ENCODE data around the gene ETV6.
"Not testable (repeated sequence)": the region's sequence is repeated elsewhere in the genome, so short reads cannot be mapped to it uniquely, and the experiment has no call there.

The ETV6 gene

DNA sequence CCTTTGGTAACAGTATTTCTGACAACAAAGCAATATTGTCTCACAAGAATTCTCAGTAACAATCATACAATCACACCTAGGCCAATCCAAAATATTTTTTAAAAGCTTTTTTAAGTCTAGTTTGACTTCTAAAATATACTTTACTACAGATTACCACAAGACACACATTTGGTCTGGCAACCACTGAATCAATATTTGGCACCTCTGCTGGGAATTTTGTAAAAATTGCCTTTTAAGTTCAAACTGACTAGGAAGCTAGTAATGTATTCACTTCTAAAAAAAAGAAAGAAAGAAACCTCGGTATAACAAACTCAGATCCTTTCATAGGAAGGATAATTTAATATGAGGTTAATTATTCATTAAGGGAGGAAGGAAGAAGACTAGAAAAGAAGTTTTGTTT is 18.2 kb upstream of the ETV6 start:
- H3K4me3 Mint-ChIP-seq: no peak overlapping the region
- no peaks in the 10 kb centered on the region for H3K4me1 Mint-ChIP-seq (ENCODE audit: low read depth)
- no peak overlapping the region for H3K27ac Mint-ChIP-seq
- H3K27me3 Mint-ChIP-seq (ENCODE audit: low read depth): peaks cover 7% of the 10 kb centered on the region
- H3K9me3 Mint-ChIP-seq: no peaks in the 10 kb centered on the region
- H3K36me3 Mint-ChIP-seq (ENCODE audit: low read depth): no peaks in the 10 kb centered on the region
- no peak for DNase-seq (ENCODE audit: low spot score)

DNA sequence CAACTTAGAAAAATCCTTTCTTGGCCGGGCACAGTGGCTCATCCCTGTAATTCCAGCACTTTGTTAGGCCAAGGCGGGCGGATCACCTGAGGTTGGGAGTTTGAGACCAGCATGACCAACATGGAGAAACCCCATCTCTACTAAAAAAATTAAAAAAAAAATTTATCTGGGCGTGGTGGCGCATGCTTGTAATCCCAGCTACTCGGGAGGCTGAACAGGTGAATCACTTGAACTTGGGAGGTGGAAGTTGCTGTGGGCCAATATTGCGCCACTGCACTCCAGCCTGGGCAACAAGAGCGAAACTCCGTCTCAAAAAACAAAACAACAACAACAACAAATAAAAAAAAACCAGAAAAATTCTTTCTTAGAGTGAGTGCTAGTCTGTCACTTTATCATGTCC is 17.6 kb upstream of the ETV6 start:
- H3K4me1 Mint-ChIP-seq (ENCODE audit: low read depth); H3K27ac Mint-ChIP-seq; DNase-seq (ENCODE audit: low spot score); H3K27me3 Mint-ChIP-seq (ENCODE audit: low read depth); H3K9me3 Mint-ChIP-seq; H3K4me3 Mint-ChIP-seq; H3K36me3 Mint-ChIP-seq (ENCODE audit: low read depth): not testable (repeated sequence)

DNA sequence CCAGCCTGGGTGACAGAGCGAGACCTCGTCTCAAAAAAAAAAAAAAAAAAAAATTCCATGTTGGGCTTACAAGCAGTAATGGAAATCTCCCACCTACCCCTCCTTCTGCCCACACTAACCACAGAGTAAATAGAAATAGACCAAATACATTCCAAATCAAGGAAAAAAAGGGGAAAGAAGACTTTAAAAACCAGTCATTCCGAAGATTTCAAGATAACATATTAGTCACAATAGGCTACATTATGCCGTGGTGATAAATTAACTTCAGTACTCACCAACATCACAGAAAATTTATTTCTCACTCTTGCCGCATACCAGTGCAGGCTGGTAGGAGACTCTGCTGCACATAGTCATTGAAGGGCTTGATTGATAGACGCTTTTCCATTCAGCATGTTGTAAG is 15.5 kb upstream of the ETV6 start:
- no peaks in the 10 kb centered on the region for H3K36me3 Mint-ChIP-seq (ENCODE audit: low read depth)
- peaks cover 7% of the 10 kb centered on the region for H3K27me3 Mint-ChIP-seq (ENCODE audit: low read depth)
- H3K4me1 Mint-ChIP-seq (ENCODE audit: low read depth): no peaks in the 10 kb centered on the region
- no peak overlapping the region for H3K4me3 Mint-ChIP-seq
- DNase-seq (ENCODE audit: low spot score): no peak
- H3K9me3 Mint-ChIP-seq: no peaks in the 10 kb centered on the region
- no peak overlapping the region for H3K27ac Mint-ChIP-seq

DNA sequence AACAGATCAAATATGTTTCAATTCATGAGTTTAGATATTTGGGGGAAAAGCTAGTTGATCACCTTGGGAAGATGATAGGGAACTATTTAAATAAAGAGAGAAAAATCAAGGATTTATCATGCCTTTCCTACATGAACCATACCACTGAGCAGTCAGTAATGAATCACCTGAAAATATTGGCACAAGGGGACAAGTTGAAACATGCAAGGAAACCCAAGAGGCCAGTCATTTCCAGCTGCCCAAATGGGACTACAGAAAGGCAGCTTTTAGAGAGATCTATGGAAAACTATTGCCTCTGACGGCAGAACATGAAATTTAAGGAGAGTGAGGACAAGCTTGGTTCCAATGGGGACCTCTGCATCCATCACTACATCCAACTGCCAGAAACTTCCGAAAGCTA is 14.1 kb upstream of the ETV6 start:
- Mint-ChIP-seq H3K36me3 (ENCODE audit: low read depth) (no peaks in the 10 kb centered on the region), H3K4me1 (ENCODE audit: low read depth) (no peaks in the 10 kb centered on the region), H3K9me3 (no peaks in the 10 kb centered on the region), H3K4me3 (no peak overlapping the region), H3K27me3 (ENCODE audit: low read depth) (peaks cover 7% of the 10 kb centered on the region), H3K27ac (no peak overlapping the region)
- DNase-seq (ENCODE audit: low spot score): no peak

DNA sequence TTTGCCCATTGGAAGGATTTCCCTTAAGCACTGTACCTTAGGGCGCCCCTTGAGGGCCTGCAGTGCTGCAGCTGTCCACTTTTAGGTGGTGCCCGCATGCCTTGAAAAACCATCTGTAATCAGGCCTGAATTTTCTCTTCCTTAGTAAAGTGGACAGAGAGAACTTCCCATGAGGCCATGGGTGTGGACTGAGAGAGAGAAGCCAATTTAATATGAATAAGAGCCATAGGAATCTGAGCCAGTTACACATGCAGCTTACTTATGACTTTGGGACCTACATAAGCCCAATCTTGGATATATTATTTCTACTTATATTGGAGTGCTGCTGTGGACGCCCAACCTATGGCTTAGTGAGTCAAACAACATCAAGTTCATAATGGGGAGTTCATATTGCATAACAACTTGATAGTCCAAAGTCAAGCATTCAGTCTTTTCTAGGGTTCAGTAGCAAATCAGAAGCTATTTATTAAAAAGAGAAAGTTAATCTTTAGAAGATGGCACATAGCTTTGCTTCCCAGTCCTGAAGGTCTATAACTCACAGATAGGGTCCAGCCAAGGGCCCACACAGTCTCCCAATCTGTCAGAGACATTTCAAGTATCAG is 11.1 kb upstream of the ETV6 start:
- Mint-ChIP-seq H3K4me3 (no peak overlapping the region), H3K9me3 (no peaks in the 10 kb centered on the region), H3K27ac (no peak overlapping the region), H3K27me3 (ENCODE audit: low read depth) (peaks cover 1% of the 10 kb centered on the region), H3K36me3 (ENCODE audit: low read depth) (no peaks in the 10 kb centered on the region), H3K4me1 (ENCODE audit: low read depth) (no peaks in the 10 kb centered on the region)
- DNase-seq (ENCODE audit: low spot score): no peak

DNA sequence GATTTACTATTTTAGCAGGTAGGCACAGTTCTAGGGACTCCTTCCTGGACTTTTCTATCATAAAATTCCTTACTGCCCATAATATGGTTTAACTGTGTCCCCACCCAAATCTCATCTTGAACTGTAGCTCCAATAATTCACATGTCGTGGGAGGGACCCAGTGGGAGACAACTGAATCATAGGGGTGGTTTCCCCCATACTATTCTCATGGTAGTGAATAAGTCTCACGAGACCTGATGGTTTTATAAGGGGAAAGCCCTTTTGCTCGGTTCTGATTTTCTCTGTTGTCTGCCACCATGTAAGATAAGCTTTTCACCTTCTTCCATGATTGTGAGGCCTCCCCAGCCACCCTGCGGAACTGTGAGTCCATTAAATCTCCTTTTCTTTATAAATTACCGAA is 10.0 kb upstream of the ETV6 start:
- no peak for DNase-seq (ENCODE audit: low spot score)
- no peaks in the 10 kb centered on the region for H3K27me3 Mint-ChIP-seq (ENCODE audit: low read depth)
- H3K27ac Mint-ChIP-seq: no peak overlapping the region
- no peak overlapping the region for H3K4me3 Mint-ChIP-seq
- no peaks in the 10 kb centered on the region for H3K4me1 Mint-ChIP-seq (ENCODE audit: low read depth)
- no peaks in the 10 kb centered on the region for H3K36me3 Mint-ChIP-seq (ENCODE audit: low read depth)
- no peaks in the 10 kb centered on the region for H3K9me3 Mint-ChIP-seq

DNA sequence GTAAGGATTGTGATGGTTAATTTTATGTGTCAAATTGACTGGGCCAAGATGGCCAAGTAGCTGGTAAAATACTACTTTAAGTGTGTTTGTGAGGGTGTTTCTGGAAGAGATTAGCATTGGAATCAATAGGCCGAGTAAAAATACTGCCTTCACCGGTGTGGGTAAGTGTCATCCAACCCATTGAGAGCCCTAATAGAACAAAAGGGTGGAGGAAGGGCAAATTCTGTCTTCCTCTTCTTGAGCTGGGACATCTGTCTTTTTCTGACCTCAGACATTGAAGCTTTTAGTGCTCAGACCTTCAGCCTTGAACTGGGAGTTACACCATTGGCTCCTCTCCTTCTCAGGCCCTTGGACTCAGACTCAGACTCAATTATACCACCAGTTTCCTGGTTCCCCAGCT is 8.0 kb upstream of the ETV6 start:
- no peaks in the 10 kb centered on the region for H3K36me3 Mint-ChIP-seq (ENCODE audit: low read depth)
- H3K27me3 Mint-ChIP-seq (ENCODE audit: low read depth): peaks cover 2% of the 10 kb centered on the region
- no peak for DNase-seq (ENCODE audit: low spot score)
- H3K4me1 Mint-ChIP-seq (ENCODE audit: low read depth): no peaks in the 10 kb centered on the region
- no peaks in the 10 kb centered on the region for H3K9me3 Mint-ChIP-seq
- H3K27ac Mint-ChIP-seq: no peak overlapping the region
- no peak overlapping the region for H3K4me3 Mint-ChIP-seq

DNA sequence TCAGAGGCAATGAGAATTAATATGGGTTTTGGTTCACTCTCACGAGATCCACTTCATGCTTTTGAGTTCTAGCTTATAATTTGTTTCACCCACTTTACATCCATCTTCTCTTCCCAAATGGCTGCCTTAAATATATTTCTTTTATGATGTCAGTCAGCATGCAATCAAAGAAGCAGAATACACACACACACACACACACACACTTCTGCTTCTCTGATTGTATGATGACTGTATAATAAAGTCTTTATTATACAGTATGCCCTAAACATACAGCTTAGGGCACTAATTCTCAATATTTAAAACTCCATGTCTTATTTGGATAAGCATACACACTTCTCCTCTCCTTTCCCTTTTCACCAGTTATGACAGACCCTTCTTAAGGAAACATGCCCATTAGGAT is 6.7 kb upstream of the ETV6 start:
- no peak overlapping the region for H3K27ac Mint-ChIP-seq
- H3K4me1 Mint-ChIP-seq (ENCODE audit: low read depth): peaks cover 1% of the 10 kb centered on the region
- no peak overlapping the region for H3K4me3 Mint-ChIP-seq
- no peaks in the 10 kb centered on the region for H3K36me3 Mint-ChIP-seq (ENCODE audit: low read depth)
- peaks cover 4% of the 10 kb centered on the region for H3K27me3 Mint-ChIP-seq (ENCODE audit: low read depth)
- DNase-seq (ENCODE audit: low spot score): no peak
- no peaks in the 10 kb centered on the region for H3K9me3 Mint-ChIP-seq

DNA sequence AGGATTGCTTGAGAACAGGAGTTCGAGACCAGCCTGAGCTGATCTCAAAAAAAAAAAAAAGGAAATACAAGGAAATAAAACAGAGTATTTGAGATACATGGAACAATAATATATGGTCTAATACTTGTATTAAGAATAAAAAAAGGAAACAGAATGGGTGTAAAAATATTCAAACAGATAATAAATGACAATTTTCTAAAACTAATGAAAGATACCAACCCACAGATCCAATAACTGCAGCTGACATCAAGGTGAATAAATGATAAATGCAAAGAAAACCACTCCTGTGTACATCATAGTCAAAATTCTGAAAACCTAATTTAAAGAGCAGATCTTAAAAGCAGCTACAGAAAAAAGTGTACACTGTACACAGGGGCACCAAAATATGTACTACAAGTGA is 4.1 kb upstream of the ETV6 start:
- Mint-ChIP-seq H3K4me3 (no peak overlapping the region), H3K4me1 (ENCODE audit: low read depth) (peaks cover 4% of the 10 kb centered on the region), H3K27me3 (ENCODE audit: low read depth) (peaks cover 4% of the 10 kb centered on the region), H3K27ac (no peak overlapping the region), H3K9me3 (no peaks in the 10 kb centered on the region), H3K36me3 (ENCODE audit: low read depth) (peaks cover 2% of the 10 kb centered on the region)
- DNase-seq (ENCODE audit: low spot score): no peak

DNA sequence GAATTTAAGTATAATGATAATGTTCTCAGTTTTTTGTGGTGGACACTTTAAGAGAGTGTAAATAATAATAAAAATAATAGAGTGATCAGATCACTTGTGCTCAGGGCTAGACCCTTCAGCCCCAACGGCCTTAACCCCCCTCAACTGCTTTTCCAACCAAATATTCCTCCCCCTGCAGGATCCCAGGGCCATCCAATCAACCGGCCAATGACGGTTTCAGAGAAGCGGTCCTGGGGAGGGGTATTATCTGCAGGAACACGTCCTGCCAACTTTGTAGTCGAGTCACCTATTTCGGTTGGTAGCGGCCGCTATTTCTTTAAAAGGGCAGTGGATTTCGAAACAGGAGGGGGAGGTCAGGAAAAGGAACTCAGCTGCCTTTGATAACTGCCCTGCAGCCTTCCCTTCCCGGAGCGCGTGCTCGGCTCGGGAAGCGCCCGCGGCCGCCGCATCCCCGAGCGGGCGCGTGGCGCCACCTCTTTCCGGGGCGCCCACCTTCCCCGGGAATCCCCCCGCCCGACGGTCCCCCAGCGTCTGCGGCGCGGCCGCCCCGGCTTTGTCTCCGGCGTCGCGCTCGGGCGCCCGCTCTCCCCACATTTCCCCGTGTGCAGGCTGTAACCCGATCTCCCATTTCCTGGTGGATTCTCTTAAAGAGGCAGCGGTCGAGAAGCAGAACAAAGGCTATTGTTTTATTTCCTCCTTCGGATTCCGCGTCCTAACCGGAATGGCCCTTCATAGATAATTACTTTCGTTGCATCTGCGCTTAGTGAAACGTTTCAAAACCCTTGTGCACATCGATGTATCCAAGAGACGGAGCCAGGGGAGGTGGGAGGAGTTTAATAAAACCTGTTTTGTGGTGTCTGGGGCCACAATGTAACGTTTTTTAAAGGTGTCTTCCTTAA is 711 bp upstream of the ETV6 start:
- DNase-seq (ENCODE audit: low spot score): peak; percentile 68
- Mint-ChIP-seq H3K36me3 (ENCODE audit: low read depth) (peaks cover 2% of the 10 kb centered on the region), H3K9me3 (no peaks in the 10 kb centered on the region), H3K27me3 (ENCODE audit: low read depth) (peaks cover 4% of the 10 kb centered on the region), H3K4me1 (ENCODE audit: low read depth) (peaks cover 26% of the 10 kb centered on the region), H3K4me3 (peak overlapping the region; percentile 95), H3K27ac (peak overlapping the region; percentile 93)

DNA sequence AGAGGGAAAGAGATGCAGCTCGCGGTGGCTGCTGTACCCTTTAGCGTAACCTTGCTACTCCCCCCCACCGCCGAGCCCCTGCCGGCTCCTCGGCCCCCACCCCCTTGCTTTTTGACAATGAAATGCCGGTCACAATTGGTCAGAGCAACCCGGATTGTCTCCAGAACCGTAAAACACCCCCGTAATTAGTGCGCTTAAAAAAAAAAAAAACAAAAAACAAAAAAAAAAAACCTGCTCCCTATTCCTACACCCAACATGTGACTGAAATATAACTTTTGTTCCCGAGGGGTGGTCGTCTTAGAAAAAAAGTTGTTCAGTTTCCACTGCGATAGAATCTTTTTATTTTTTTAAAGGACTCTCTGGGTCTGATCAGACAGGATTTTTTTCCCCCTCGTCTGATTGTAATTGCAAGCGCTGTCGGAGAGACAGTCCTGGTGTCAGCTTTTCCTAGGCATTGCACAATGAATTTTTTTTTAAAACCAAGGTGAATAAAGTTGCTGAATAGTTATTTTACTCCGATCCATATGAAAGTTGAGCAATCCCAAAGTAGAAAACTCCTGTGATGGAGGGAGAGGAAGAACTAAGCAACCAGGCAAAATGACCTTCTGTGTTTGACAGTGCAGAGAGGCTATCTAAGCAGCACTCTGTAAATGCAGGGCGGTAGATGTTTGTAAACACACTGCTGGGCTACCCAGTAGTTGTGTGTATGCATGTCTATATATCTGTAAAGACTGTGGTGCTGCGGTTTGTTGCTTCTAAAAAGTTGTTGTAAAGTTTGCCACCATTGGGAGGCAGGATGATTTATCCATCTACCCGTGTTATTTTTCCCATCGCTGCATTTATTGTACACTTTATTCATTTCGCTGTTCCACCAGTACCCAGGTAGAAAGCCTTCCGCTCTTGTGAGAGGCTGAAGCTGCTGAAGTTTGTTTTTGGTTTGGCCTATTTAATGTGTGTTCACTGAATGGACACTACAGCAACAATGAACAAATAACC is 1.1 kb downstream of the ETV6 start:
- Mint-ChIP-seq H3K27ac (peak overlapping the region; percentile 96), H3K27me3 (ENCODE audit: low read depth) (peaks cover 4% of the 10 kb centered on the region), H3K4me1 (ENCODE audit: low read depth) (peaks cover 29% of the 10 kb centered on the region), H3K36me3 (ENCODE audit: low read depth) (peaks cover 2% of the 10 kb centered on the region), H3K9me3 (no peaks in the 10 kb centered on the region), H3K4me3 (peak overlapping the region; percentile 85)
- peak; percentile 27 for DNase-seq (ENCODE audit: low spot score)

DNA sequence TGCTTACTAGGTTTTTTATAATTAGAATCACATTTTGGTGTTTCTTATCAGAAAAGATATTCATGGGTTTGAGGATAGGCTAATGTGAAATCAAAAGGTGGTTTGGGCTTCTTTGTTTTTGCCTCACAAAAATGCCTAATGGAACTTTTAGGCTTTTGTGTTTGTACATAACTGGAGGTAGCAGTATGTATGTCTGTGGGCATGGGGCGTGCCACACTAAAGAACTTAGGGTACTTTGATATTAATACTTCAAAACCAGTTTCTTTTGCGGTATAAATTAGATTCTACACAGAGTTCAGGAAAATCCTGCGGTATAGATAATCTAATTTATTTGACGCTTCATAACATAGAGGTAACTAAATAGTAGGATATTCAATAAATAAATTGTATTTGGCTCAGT is 1.9 kb downstream of the ETV6 start:
- Mint-ChIP-seq H3K27ac (peak overlapping the region; percentile 96), H3K4me1 (ENCODE audit: low read depth) (peaks cover 29% of the 10 kb centered on the region), H3K9me3 (no peaks in the 10 kb centered on the region), H3K36me3 (ENCODE audit: low read depth) (peaks cover 2% of the 10 kb centered on the region), H3K4me3 (peak overlapping the region; percentile 85), H3K27me3 (ENCODE audit: low read depth) (peaks cover 3% of the 10 kb centered on the region)
- DNase-seq (ENCODE audit: low spot score): no peak

DNA sequence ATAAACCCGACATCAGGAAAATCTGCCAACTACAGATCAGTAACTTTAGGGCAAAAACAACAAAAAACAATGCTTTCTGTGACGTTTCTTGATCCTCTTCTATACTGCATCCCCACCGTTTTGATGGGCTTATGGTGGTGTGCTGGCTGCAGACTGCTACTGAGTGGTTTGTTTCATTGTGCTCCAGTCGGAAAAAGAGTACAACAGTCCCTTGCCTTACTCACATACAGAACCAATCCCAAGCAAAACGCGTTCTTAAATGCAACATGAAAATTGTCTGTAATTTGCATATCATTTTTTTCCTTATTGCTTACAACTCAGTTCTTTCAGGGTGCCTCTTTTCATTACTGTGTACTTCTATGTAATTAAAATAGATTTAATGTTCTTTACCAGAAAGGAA is 2.3 kb downstream of the ETV6 start:
- no peak for DNase-seq (ENCODE audit: low spot score)
- Mint-ChIP-seq H3K4me3 (peak overlapping the region; percentile 85), H3K9me3 (no peaks in the 10 kb centered on the region), H3K36me3 (ENCODE audit: low read depth) (peaks cover 2% of the 10 kb centered on the region), H3K27ac (peak overlapping the region; percentile 79), H3K4me1 (ENCODE audit: low read depth) (peaks cover 29% of the 10 kb centered on the region), H3K27me3 (ENCODE audit: low read depth) (no peaks in the 10 kb centered on the region)

All from T-helper 2 cell treated with Interferon-gamma antibody and Interleukin-4, amounts not matched to agents 5 μg/mL and 100 μg/mL, for 36 hours (primary cell).